ENCODE measurements around the gene AATF.

AATF gene

GRCh38 chr17:36930583-36930900 is 18.2 kb upstream of the AATF start:
- DNase-seq (ENCODE audit: low read depth) = no peak
- TF ChIP-seq CTCF (conservative IDR thresholded peaks at IDR 0.05; ENCODE audit: control insufficient read depth, insufficient read depth, low read depth, low read length) = no peak
- H3K4me3 ChIP-seq (ENCODE audit: control insufficient read depth, low read depth, low read length) = no peak overlapping the region

GRCh38 chr17:36931096-36931696 is 17.6 kb upstream of the AATF start:
- DNase-seq (ENCODE audit: low read depth) = no peak
- no peak overlapping the region for H3K4me3 ChIP-seq (ENCODE audit: control insufficient read depth, low read depth, low read length)
- no peak for TF ChIP-seq CTCF (conservative IDR thresholded peaks at IDR 0.05; ENCODE audit: control insufficient read depth, insufficient read depth, low read depth, low read length)

- H3K4me3 ChIP-seq (ENCODE audit: control insufficient read depth, low read depth, low read length) = no peak overlapping the region
- no peak for TF ChIP-seq CTCF (conservative IDR thresholded peaks at IDR 0.05; ENCODE audit: control insufficient read depth, insufficient read depth, low read depth, low read length)
Measured at GRCh38 chr17:36931697-36932382, 16.9 kb upstream of the AATF start.

GRCh38 chr17:36932383-36932693 is 16.4 kb upstream of the AATF start:
- DNase-seq (ENCODE audit: low read depth) = no peak
- no peak overlapping the region for H3K4me3 ChIP-seq (ENCODE audit: control insufficient read depth, low read depth, low read length)
- no peak for TF ChIP-seq CTCF (conservative IDR thresholded peaks at IDR 0.05; ENCODE audit: control insufficient read depth, insufficient read depth, low read depth, low read length)

More at GRCh38 chr17:36931697-36932382, 16.9 kb upstream of the AATF start:
- DNase-seq (ENCODE audit: low read depth) = no peak

GRCh38 chr17:36932694-36933511 is 15.9 kb upstream of the AATF start:
- H3K4me3 ChIP-seq (ENCODE audit: control insufficient read depth, low read depth, low read length) = no peak overlapping the region
- TF ChIP-seq CTCF (conservative IDR thresholded peaks at IDR 0.05; ENCODE audit: control insufficient read depth, insufficient read depth, low read depth, low read length) = no peak
- DNase-seq (ENCODE audit: low read depth) = no peak

- DNase-seq (ENCODE audit: low read depth) = no peak
Measured at GRCh38 chr17:36933512-36934143, 15.1 kb upstream of the AATF start.

More at GRCh38 chr17:36933512-36934143, 15.1 kb upstream of the AATF start:
- no peak overlapping the region for H3K4me3 ChIP-seq (ENCODE audit: control insufficient read depth, low read depth, low read length)
- no peak for TF ChIP-seq CTCF (conservative IDR thresholded peaks at IDR 0.05; ENCODE audit: control insufficient read depth, insufficient read depth, low read depth, low read length)

Data from fibroblast of mammary gland (primary cell).